T-helper 2 cell treated with Interferon-gamma antibody and Interleukin-4, amounts not matched to agents 5 μg/mL and 100 μg/mL, for 36 hours (primary cell): ENCODE measurements around the gene TMEM143.
"Not testable (repeated sequence)": the region's sequence is repeated elsewhere in the genome, so short reads cannot be mapped to it uniquely, and the experiment has no call there.

Experiments used
- DNase-seq: peaks from one replicate; pipeline ENCODE4 v3.0.0; 2021; ENCODE audit warnings: low spot score
- H3K27ac Mint-ChIP-seq: one replicate; pipeline ENCODE4 v1.8.0; 2021; ENCODE audit warnings: mild to moderate bottlenecking, mixed read lengths
- H3K27me3 Mint-ChIP-seq: one replicate; pipeline ENCODE4 v1.8.0; 2021; ENCODE audit warnings: low read depth, mixed read lengths
- H3K36me3 Mint-ChIP-seq: one replicate; pipeline ENCODE4 v1.8.0; 2021; ENCODE audit warnings: low read depth, mixed read lengths
- H3K4me1 Mint-ChIP-seq: one replicate; pipeline ENCODE4 v1.8.0; 2021; ENCODE audit warnings: low read depth, mixed read lengths
- H3K4me3 Mint-ChIP-seq: one replicate; pipeline ENCODE4 v1.8.0; 2022; ENCODE audit warnings: mild to moderate bottlenecking, moderate library complexity, mixed read lengths
- H3K9me3 Mint-ChIP-seq: one replicate; pipeline ENCODE4 v1.8.0; 2021; ENCODE audit warnings: mixed read lengths

The TMEM143 gene

GRCh38 chr19:48318286-48318987 is 45.3 kb downstream of the TMEM143 start:
- H3K4me1 Mint-ChIP-seq = peaks cover 26% of the 10 kb centered on the region
- no peaks in the 10 kb centered on the region for H3K9me3 Mint-ChIP-seq
- H3K36me3 Mint-ChIP-seq = peaks cover under 1% of the 10 kb centered on the region
- H3K27ac Mint-ChIP-seq = no peak overlapping the region
- no peak for DNase-seq
- H3K4me3 Mint-ChIP-seq = no peak overlapping the region
- no peaks in the 10 kb centered on the region for H3K27me3 Mint-ChIP-seq

GRCh38 chr19:48317708-48317960 is 46.1 kb downstream of the TMEM143 start:
- DNase-seq, H3K27ac Mint-ChIP-seq, H3K27me3 Mint-ChIP-seq, H3K4me3 Mint-ChIP-seq, H3K36me3 Mint-ChIP-seq, H3K9me3 Mint-ChIP-seq: not testable (repeated sequence)
- peaks cover 18% of the 10 kb centered on the region for H3K4me1 Mint-ChIP-seq

GRCh38 chr19:48315712-48316111 is 48.0 kb downstream of the TMEM143 start:
- Mint-ChIP-seq H3K9me3 (no peaks in the 10 kb centered on the region), H3K27ac (no peak overlapping the region), H3K4me3 (no peak overlapping the region), H3K27me3 (no peaks in the 10 kb centered on the region), H3K4me1 (peaks cover 10% of the 10 kb centered on the region), H3K36me3 (no peaks in the 10 kb centered on the region)
- no peak for DNase-seq

DNA sequence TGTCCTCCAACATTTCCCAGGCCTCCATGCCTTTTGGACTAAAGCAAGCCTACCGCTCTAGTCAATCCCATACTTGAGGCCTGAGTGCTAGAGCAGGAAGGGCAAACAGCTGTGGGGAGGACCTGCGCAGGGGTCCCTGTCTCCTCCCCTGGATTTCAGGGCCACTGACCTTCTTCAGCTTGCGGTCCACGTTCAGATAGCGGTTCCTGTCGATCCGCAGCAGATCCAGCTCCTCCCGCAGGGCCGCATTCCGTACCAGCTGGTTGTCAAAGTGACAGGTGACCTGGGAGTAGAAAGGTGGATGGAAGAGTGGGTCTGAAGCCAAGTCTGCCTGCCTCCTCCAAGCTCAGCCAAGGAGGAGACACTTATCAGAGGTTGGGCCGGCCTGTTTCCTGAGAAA is 52.4 kb downstream of the TMEM143 start:
- H3K9me3 Mint-ChIP-seq = no peaks in the 10 kb centered on the region
- peaks cover 4% of the 10 kb centered on the region for H3K27me3 Mint-ChIP-seq
- H3K36me3 Mint-ChIP-seq = no peaks in the 10 kb centered on the region
- H3K27ac Mint-ChIP-seq = no peak overlapping the region
- H3K4me1 Mint-ChIP-seq = peaks cover 2% of the 10 kb centered on the region
- no peak overlapping the region for H3K4me3 Mint-ChIP-seq
- no peak for DNase-seq

DNA sequence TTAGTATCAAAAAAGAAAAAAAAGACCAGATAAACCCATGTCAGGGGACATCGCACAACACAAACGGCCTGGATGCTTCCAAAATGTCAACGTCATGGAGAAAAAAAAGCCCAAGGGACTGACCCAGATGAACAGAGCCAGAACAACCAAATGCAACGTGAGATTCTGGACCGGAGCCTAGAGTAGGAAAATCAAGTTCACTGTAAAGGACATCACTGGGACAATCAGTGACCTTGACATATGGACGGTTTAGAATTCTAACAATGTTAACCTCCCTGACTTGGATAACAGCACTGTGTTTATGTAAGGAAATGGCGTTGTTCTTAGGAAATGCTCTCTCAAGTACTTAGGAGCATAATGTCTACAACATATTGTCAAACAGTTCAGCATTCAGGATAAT is 53.5 kb downstream of the TMEM143 start:
- Mint-ChIP-seq H3K9me3 (no peaks in the 10 kb centered on the region), H3K27me3 (peaks cover 6% of the 10 kb centered on the region), H3K36me3 (no peaks in the 10 kb centered on the region), H3K4me1 (peaks cover 2% of the 10 kb centered on the region), H3K27ac (no peak overlapping the region), H3K4me3 (no peak overlapping the region)
- DNase-seq = no peak

DNA sequence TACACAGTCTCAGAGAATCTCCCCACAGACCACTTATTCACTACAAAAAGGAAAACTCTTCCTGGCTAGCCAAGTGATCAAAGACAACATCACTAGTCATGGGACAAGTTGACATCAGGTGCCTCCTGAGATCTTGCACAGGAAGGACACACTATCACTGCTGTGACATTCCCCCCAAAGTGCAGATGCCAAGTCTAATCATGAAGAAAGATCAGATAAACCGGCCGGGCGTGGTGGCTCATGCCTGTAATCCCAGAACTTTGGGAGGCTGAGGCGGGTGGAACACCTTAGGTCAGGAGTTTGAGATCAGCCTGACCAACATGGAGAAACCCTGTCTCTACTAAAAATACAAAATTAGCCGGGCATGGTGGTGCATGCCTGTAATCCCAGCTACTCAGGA is 54.0 kb downstream of the TMEM143 start:
- H3K27ac Mint-ChIP-seq = not testable (repeated sequence)

DNA sequence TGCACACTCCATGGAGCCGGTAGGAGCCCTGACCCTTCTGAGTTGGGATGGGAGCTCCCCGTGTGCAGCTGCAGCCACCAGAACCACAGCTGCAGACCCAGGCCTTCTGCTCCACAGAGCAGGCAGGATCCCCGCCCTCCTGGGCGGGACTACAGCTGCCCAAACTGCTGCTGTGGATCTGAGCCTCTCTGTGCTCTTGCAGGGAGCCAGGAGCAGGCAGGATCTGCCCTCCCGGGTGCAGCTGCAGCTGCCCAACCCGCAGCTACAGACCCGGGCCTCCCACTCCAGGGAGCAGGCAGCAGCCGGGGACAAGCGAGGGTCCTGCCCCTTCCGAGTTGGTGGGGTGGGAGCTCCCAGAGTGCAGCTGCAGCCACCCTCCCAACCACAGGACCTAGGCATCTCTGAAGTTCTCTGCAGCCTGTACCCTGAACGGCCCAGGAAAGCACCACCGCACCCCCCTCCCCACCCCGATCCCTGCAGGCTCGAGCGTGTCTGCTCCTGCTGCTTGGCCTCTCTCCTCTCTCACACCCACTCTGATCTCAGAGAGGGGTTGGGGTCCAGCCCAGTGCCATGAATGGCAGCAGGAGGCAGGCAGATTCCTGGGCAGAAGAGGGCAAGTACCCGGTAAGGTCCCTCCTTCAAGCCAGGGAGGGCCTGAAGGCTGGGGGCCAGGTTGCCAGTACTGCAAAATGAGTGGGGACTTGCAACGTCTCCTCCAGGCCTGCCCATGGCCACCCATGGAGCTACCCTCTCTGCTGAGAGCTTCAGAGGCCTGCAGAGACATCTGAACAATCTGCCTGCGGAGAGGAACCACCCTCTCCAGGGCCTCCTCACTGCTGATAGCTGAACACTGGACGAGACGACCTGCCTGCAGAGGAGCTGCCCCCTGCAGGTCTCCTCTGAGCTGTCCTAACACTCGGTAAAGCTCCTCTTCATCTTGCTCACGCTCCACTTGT is 54.8 kb downstream of the TMEM143 start:
- no peaks in the 10 kb centered on the region for H3K9me3 Mint-ChIP-seq
- H3K4me1 Mint-ChIP-seq = peaks cover 2% of the 10 kb centered on the region
- no peak for DNase-seq
- no peak overlapping the region for H3K27ac Mint-ChIP-seq
- H3K36me3 Mint-ChIP-seq = no peaks in the 10 kb centered on the region
- H3K4me3 Mint-ChIP-seq = no peak overlapping the region
- peaks cover 6% of the 10 kb centered on the region for H3K27me3 Mint-ChIP-seq

More for the DNA sequence above, 54.0 kb downstream of the TMEM143 start:
- H3K4me3 Mint-ChIP-seq, H3K27me3 Mint-ChIP-seq, H3K4me1 Mint-ChIP-seq, H3K36me3 Mint-ChIP-seq, DNase-seq, H3K9me3 Mint-ChIP-seq: not testable (repeated sequence)

- no peaks in the 10 kb centered on the region for H3K9me3 Mint-ChIP-seq
- H3K27me3 Mint-ChIP-seq = peaks cover 6% of the 10 kb centered on the region
- no peaks in the 10 kb centered on the region for H3K36me3 Mint-ChIP-seq
- H3K4me3 Mint-ChIP-seq = no peak overlapping the region
- no peak for DNase-seq
- no peak overlapping the region for H3K27ac Mint-ChIP-seq
- H3K4me1 Mint-ChIP-seq = no peaks in the 10 kb centered on the region
Observed at GRCh38 chr19:48303866-48304265, 59.9 kb downstream of the TMEM143 start.

DNA sequence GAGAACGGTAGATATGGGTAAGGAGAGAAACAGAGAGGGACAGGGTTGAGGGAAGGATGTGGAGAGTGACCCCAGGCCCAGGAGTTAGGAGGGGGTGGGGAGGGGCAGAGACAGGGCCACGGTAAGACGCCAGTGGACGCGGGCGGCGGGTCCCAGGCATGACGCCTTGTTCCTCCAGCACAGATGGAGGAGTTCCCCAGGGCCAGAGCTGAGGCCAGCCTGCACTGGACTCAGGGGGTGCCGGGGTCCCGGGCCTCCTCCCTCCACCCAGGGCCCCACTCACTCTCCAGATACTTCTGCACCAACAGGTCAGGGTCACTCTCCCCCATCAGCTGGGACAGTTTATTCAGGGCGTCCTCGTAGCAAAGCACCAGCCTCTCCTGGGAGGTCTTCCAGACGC is 60.4 kb downstream of the TMEM143 start:
- H3K36me3 Mint-ChIP-seq = no peaks in the 10 kb centered on the region
- DNase-seq = no peak

DNA sequence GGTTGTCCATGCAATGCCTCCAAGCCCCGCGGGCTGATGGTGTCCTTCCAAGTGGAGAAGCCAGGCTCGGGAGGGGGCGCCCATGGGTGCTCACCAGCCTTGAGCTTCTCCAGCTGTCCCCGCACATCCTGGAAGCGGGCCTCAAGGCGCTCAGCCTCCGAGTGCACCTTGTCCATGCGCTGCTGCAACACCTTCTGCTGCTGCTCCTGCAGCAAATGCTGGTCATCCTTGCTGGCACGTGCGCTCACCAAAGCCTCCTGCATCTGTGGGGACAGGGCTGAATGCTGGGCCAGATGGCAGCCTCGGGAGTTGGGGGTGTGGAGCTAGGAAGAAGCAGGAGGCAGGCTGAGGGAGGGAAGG is 61.2 kb downstream of the TMEM143 start:
- peaks cover 3% of the 10 kb centered on the region for H3K27me3 Mint-ChIP-seq
- H3K4me3 Mint-ChIP-seq = no peak overlapping the region
- DNase-seq = no peak
- no peaks in the 10 kb centered on the region for H3K36me3 Mint-ChIP-seq
- H3K4me1 Mint-ChIP-seq = no peaks in the 10 kb centered on the region
- H3K27ac Mint-ChIP-seq = no peak overlapping the region
- no peaks in the 10 kb centered on the region for H3K9me3 Mint-ChIP-seq

More for the DNA sequence above, 60.4 kb downstream of the TMEM143 start:
- no peaks in the 10 kb centered on the region for H3K9me3 Mint-ChIP-seq
- no peaks in the 10 kb centered on the region for H3K4me1 Mint-ChIP-seq
- H3K27ac Mint-ChIP-seq = no peak overlapping the region
- no peak overlapping the region for H3K4me3 Mint-ChIP-seq
- H3K27me3 Mint-ChIP-seq = peaks cover 6% of the 10 kb centered on the region

DNA sequence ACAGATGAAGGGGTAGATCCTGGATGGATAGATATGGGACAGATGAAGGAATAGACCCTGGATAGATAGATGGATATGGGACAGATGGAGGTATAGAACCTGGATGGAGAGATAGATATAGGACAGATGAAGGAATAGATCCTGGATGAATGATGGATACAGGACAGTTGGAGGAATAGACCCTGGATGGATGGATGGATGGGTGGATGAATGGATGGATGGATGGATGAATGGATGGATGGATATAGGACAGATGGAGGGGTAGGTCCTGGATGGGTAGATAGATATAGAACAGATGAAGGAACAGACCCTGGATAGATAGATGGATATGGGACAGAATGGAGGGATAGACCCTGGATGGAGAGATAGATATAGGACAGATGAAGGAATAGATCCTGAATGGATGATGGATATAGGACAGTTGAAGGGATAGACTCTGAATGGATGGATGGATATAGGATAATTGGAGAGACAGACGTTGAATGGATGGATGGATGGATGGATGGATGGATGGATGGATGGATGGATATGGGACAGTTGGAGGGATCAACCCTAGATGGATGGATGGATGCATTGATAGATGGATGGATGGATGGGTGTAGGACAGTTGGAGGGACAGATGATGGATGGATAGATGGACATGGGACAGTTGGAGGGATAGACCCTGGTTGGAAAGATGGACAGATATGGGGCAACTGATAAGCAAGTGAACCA is 61.7 kb downstream of the TMEM143 start:
- Mint-ChIP-seq H3K4me3 (no peak overlapping the region), H3K4me1 (no peaks in the 10 kb centered on the region), H3K27me3 (peaks cover 3% of the 10 kb centered on the region), H3K9me3 (no peaks in the 10 kb centered on the region), H3K36me3 (no peaks in the 10 kb centered on the region), H3K27ac (no peak overlapping the region)
- no peak for DNase-seq

DNA sequence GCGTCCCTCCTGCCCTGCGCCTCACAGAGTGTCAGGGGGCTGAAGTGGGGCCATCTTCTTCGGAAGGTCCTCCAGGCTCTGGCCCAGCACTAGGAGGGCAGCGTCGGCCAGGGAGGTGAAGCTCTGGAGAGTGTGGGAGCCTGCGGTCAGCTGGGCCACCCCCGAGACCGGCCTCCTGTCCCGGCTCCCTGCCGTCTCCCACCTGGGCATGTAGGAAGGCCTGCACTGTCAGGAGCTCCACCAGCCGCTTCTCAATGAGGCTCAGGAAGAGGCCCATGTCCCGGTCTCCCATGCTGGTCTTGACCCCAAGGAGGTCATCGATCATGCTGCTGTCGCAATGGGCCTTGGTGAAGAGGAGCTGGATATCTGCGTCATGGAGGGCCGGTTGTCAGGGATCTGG is 65.8 kb downstream of the TMEM143 start:
- Mint-ChIP-seq H3K9me3 (no peaks in the 10 kb centered on the region), H3K4me1 (no peaks in the 10 kb centered on the region), H3K27ac (no peak overlapping the region), H3K36me3 (no peaks in the 10 kb centered on the region), H3K27me3 (no peaks in the 10 kb centered on the region), H3K4me3 (no peak overlapping the region)
- DNase-seq = no peak

- H3K4me1 Mint-ChIP-seq = no peaks in the 10 kb centered on the region
- DNase-seq = no peak
- H3K27me3 Mint-ChIP-seq = no peaks in the 10 kb centered on the region
- no peaks in the 10 kb centered on the region for H3K9me3 Mint-ChIP-seq
- H3K27ac Mint-ChIP-seq = no peak overlapping the region
- H3K36me3 Mint-ChIP-seq = no peaks in the 10 kb centered on the region
- H3K4me3 Mint-ChIP-seq = no peak overlapping the region
Observed at GRCh38 chr19:48296963-48297734, 66.6 kb downstream of the TMEM143 start.

DNA sequence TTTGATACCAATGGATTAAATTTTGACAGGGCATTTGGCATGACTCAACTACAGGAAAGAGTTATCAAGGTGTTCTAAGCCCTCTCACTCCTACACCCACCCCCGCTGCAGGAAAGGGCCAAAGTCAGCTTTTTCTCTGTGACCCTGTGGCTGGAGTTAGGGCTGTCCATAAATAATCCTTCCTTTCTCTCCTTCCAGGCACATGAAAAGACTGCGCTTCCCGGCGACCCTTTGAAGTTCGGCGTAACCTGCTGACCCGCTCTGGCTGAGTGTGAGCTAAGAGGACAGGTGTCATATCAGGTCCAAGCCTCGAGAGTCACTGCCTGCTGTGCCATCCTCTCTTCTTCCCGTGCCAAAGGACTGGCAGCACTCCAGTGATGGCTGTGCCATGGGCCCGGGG is 68.3 kb downstream of the TMEM143 start:
- H3K4me1 Mint-ChIP-seq = peaks cover 6% of the 10 kb centered on the region
- no peaks in the 10 kb centered on the region for H3K36me3 Mint-ChIP-seq
- no peak overlapping the region for H3K4me3 Mint-ChIP-seq
- H3K27ac Mint-ChIP-seq = no peak overlapping the region
- no peaks in the 10 kb centered on the region for H3K27me3 Mint-ChIP-seq
- no peaks in the 10 kb centered on the region for H3K9me3 Mint-ChIP-seq
- no peak for DNase-seq
